Fibroblast of lung (primary cell): ENCODE measurements around the gene TLE1. TPM values are rescaled to one million over a fixed set of nuclear protein-coding genes. Genes with fewer than 3 reads are reported as not detected.

Experiments used
- DNase-seq, 2 donors: peaks; one replicate each; pipeline versions ENCODE4 v3.0.0 to v3.0.0-alpha.2; 2010; ENCODE audit warnings: low read depth in 2 of 2
- H2AFZ ChIP-seq: 2 replicates; pipeline ENCODE4 v1.5.1; 2012; ENCODE audit warnings: low read length, control low read depth, inconsistent platforms
- H3K27ac ChIP-seq: 2 replicates; pipeline ENCODE4 v1.5.1; 2011; ENCODE audit warnings: low read length, control low read depth; ENCODE audit not compliant: insufficient read depth
- H3K27me3 ChIP-seq: 2 replicates; pipeline ENCODE4 v1.5.1; 2011; ENCODE audit warnings: mild to moderate bottlenecking, low read length; ENCODE audit not compliant: control insufficient read depth, insufficient read depth
- H3K36me3 ChIP-seq: 2 replicates; pipeline ENCODE4 v1.5.1; 2011; ENCODE audit warnings: low read length; ENCODE audit not compliant: control insufficient read depth, insufficient read depth
- H3K4me1 ChIP-seq: 2 replicates; pipeline ENCODE4 v1.5.1; 2011; ENCODE audit warnings: low read length; ENCODE audit not compliant: control insufficient read depth, insufficient read depth; ENCODE audit errors: extremely low read depth
- H3K4me2 ChIP-seq: 2 replicates; pipeline ENCODE4 v1.5.1; 2011; ENCODE audit warnings: low read length, control low read depth; ENCODE audit not compliant: insufficient read depth; ENCODE audit errors: extremely low read depth
- H3K4me3 ChIP-seq, 4 experiments: fragments of 200-600 bp in 1 of 4; sonication (generic) in 1 of 4; replicated peaks in 1 of 4; 2 replicates each; pipeline ENCODE4 v1.5.1; 2011 to 2016; ENCODE audit warnings: low read length in 4 of 4, low read depth in 3 of 4, mild to moderate bottlenecking in 3 of 4, control low read depth in 2 of 4, inconsistent platforms in 1 of 4, mixed read lengths in 1 of 4; ENCODE audit not compliant: insufficient read depth in 1 of 4; ENCODE audit errors: control extremely low read depth in 1 of 4
- H3K79me2 ChIP-seq: 2 replicates; pipeline ENCODE4 v1.5.1; 2012; ENCODE audit warnings: mild to moderate bottlenecking, low read length, inconsistent platforms; ENCODE audit not compliant: control insufficient read depth, insufficient read depth
- H3K9ac ChIP-seq: 2 replicates; pipeline ENCODE4 v1.5.1; 2011; ENCODE audit warnings: mild to moderate bottlenecking, low read length, control low read depth; ENCODE audit not compliant: insufficient read depth
- H3K9me3 ChIP-seq: 2 replicates; pipeline ENCODE4 v1.5.1; 2012; ENCODE audit warnings: low read depth, low read length; ENCODE audit not compliant: control insufficient read depth, insufficient read depth
- H4K20me1 ChIP-seq: 2 replicates; pipeline ENCODE4 v1.5.1; 2011; ENCODE audit warnings: low read length; ENCODE audit not compliant: control insufficient read depth, insufficient read depth; ENCODE audit errors: extremely low read depth
- CTCF ChIP-seq, 2 donors: IDR thresholded peaks in 1 of 2; conservative IDR thresholded peaks in 1 of 2; 1 replicate in 1 of 2; 2 replicates in 1 of 2; pipeline ENCODE4 v1.5.1; 2011 to 2012; ENCODE audit warnings: low read length in 2 of 2, control low read depth in 1 of 2, inconsistent platforms in 1 of 2, low read depth in 1 of 2, mild to moderate bottlenecking in 1 of 2
- EZH2 ChIP-seq: IDR thresholded peaks from 2 replicates; pipeline ENCODE4 v1.5.1; 2012; ENCODE audit warnings: low read length, control low read depth, mild to moderate bottlenecking; ENCODE audit errors: missing control alignments
- polyA plus RNA-seq, 2 donors: library from polyadenylated mRNA; depleted of rRNA in 1 of 2; stranded (reverse) in 1 of 2; unstranded in 1 of 2; fragments of >200 nt; gene quantifications; 2 replicates each; pipeline ENCODE4 v1.2.1, GENCODE V29; 2011 to 2012; ENCODE audit warnings: missing spikeins in 1 of 2
- total RNA-seq: library from RNA; depleted of rRNA; stranded (reverse); fragments of >200 nt; gene quantifications from 2 replicates; pipeline ENCODE4 v1.2.1, GENCODE V29; 2014

TLE1 gene
- total and polyA plus RNA-seq, 2 donors (not counting 1 experiment from before 2014, with no cell fraction given): 29.3 to 29.7 TPM

GRCh38 chr9:81687521-81688261 lies 1.7 kb downstream of the TLE1 start:
- Histone ChIP-seq H3K27me3 (no peaks in the 10 kb centered on the region), H3K36me3 (no peaks in the 10 kb centered on the region), H3K79me2 (peaks cover 49% of the 10 kb centered on the region), H3K9ac (peak overlapping the region; percentile 82), H3K4me2 (peak overlapping the region; percentile 49), H3K4me1 (peaks cover 9% of the 10 kb centered on the region), H2AFZ (no peak overlapping the region), H4K20me1 (peaks cover 3% of the 10 kb centered on the region), H3K27ac (peak overlapping the region; percentile 81), H3K9me3 (no peaks in the 10 kb centered on the region), H3K4me3 (peak overlapping the region; percentile 75 to 88 (median 86))
- DNase-seq: peak in 1 of 2 donors; percentile 42
- no peak for TF ChIP-seq CTCF (conservative IDR thresholded peaks at IDR 0.05 in 1 of 2, IDR thresholded peaks at IDR 0.05 in 1 of 2; ENCODE audit: low read depth in 1 of 2, low read length in 2 of 2)
- TF ChIP-seq EZH2: no peak

- H3K4me2 ChIP-seq: peak overlapping the region; percentile 78
- TF ChIP-seq EZH2: no peak
- TF ChIP-seq CTCF (conservative IDR thresholded peaks at IDR 0.05 in 1 of 2, IDR thresholded peaks at IDR 0.05 in 1 of 2; ENCODE audit: low read depth in 1 of 2, low read length in 2 of 2): peak; percentile 45 to 54
- H4K20me1 ChIP-seq: peaks cover 3% of the 10 kb centered on the region
These were observed 2.5 kb downstream of the TLE1 start for GRCh38 chr9:81686614-81687520.

More at GRCh38 chr9:81686614-81687520, 2.5 kb downstream of the TLE1 start:
- peaks cover 9% of the 10 kb centered on the region for H3K4me1 ChIP-seq
- H2AFZ ChIP-seq: no peak overlapping the region
- no peaks in the 10 kb centered on the region for H3K9me3 ChIP-seq
- peak overlapping the region; percentile 81 for H3K27ac ChIP-seq
- H3K27me3 ChIP-seq: no peaks in the 10 kb centered on the region
- peaks cover 56% of the 10 kb centered on the region for H3K79me2 ChIP-seq
- peak overlapping the region; percentile 75 to 88 (median 86) for H3K4me3 ChIP-seq
- H3K36me3 ChIP-seq: no peaks in the 10 kb centered on the region
- peak overlapping the region; percentile 82 for H3K9ac ChIP-seq
- DNase-seq: peak; percentile 84 to 90
